HT-29 (cell line): ENCODE results near the gene ANO5. TPM values are rescaled to one million over a fixed set of nuclear protein-coding genes. Genes with fewer than 3 reads are reported as not detected.

Source experiments
- DNase-seq: peaks from one replicate; pipeline ENCODE4 v3.0.0-alpha.2; 2015; ENCODE audit warnings: low spot score
- total RNA-seq: library from RNA; depleted of rRNA; stranded (reverse); fragments of >200 nt; shearing (Covaris generic); gene quantifications from 2 replicates; pipeline ENCODE4 v1.2.3, GENCODE V29; 2014; rRNA removed

The ANO5 gene
- not detected in 2 replicates for total RNA-seq

- DNase-seq, result no peak
These were observed at the start of gene ANO5 for GRCh38 chr11:22192642-22193347. Gene ANO5, plus strand, starts transcription at chr11:22193085. Its CDS starts 408 bp downstream, at chr11:22193493.

GRCh38 chr11:22151649-22152197 is 41.2 kb upstream of the ANO5 start:
- DNase-seq, result no peak

GRCh38 chr11:22157531-22157930 is 35.4 kb upstream of the ANO5 start:
- no peak for DNase-seq

GRCh38 chr11:22161489-22161888 is 31.4 kb upstream of the ANO5 start:
- no peak for DNase-seq

- DNase-seq, result no peak
These were observed 30.1 kb upstream of the ANO5 start for GRCh38 chr11:22162756-22163155.

GRCh38 chr11:22163394-22163797 is 29.5 kb upstream of the ANO5 start:
- no peak for DNase-seq

GRCh38 chr11:22165087-22165486 is 27.8 kb upstream of the ANO5 start:
- no peak for DNase-seq

- DNase-seq, result no peak
These were observed 26.9 kb upstream of the ANO5 start for GRCh38 chr11:22165759-22166513.

- DNase-seq, result peak; percentile 4
These were observed 23.1 kb upstream of the ANO5 start for GRCh38 chr11:22169833-22170232.

- DNase-seq, result no peak
These were observed 19.4 kb upstream of the ANO5 start for GRCh38 chr11:22173532-22173931.

- DNase-seq, result peak; percentile 26
These were observed 15.7 kb upstream of the ANO5 start for GRCh38 chr11:22177186-22177585.

GRCh38 chr11:22179626-22180025 is 13.3 kb upstream of the ANO5 start:
- DNase-seq, result no peak

- DNase-seq, result no peak
These were observed 12.8 kb upstream of the ANO5 start for GRCh38 chr11:22180131-22180530.

- no peak for DNase-seq
These were observed 3.2 kb upstream of the ANO5 start for GRCh38 chr11:22189660-22190059.

GRCh38 chr11:22190827-22191463 is 1.9 kb upstream of the ANO5 start:
- no peak for DNase-seq

GRCh38 chr11:22192289-22192641 is 620 bp upstream of the ANO5 start:
- no peak for DNase-seq

GRCh38 chr11:22193348-22194051 is 615 bp downstream of the ANO5 start:
- DNase-seq, result no peak

- DNase-seq, result no peak
These were observed 1.4 kb downstream of the ANO5 start for GRCh38 chr11:22194306-22194705.

- DNase-seq, result no peak
These were observed 2.0 kb downstream of the ANO5 start for GRCh38 chr11:22194907-22195306.

- DNase-seq, result no peak
These were observed 4.5 kb downstream of the ANO5 start for GRCh38 chr11:22197139-22198005.

- no peak for DNase-seq
These were observed 6.4 kb downstream of the ANO5 start for GRCh38 chr11:22199243-22199642.
